Mucosa of descending colon (tissue), 3 donors: Measurements from ENCODE around the gene CTDSP2. TPM values are rescaled to one million over a fixed set of nuclear protein-coding genes. Genes with fewer than 3 reads are reported as not detected.

ENCODE experiments used
- ATAC-seq: fragments of 200-7000 bp; cut with Tn5 transposase; one replicate; pipeline ENCODE4 v1.9.1; 2020; ENCODE audit warnings: mild to moderate bottlenecking, moderate library complexity
- DNase-seq, 3 donors: peaks; one replicate each; pipeline ENCODE4 v3.0.0-alpha.2; 2020
- H3K36me3 ChIP-seq: fragments of 200-600 bp; one replicate; pipeline ENCODE4 v1.8.0; 2021; ENCODE audit warnings: low read depth, mild to moderate bottlenecking
- H3K4me1 ChIP-seq: fragments of 200-600 bp; one replicate; pipeline ENCODE4 v1.8.0; 2021; ENCODE audit warnings: low read depth, mild to moderate bottlenecking
- H3K4me3 ChIP-seq: fragments of 200-600 bp; one replicate; pipeline ENCODE4 v1.8.0; 2021; ENCODE audit warnings: mild to moderate bottlenecking
- H3K9me3 ChIP-seq: fragments of 200-600 bp; one replicate; pipeline ENCODE4 v1.8.0; 2021; ENCODE audit warnings: mild to moderate bottlenecking
- intact Hi-C, 2 donors: fragments of 100-400 bp; cut with DNase I in 1 of 2; cut with micrococcal nuclease in 1 of 2; formaldehyde crosslinking; loops; one replicate each; pipeline versions ENCODE4 v1.11.0 to v1.11.1; 2022; cut with DNase I, micrococcal nuclease
- total RNA-seq, 3 donors: library from RNA; stranded (reverse); fragmentation: NEBNext Ultra II Directional in 2 of 3; extraction: Animal tissue kit (Norgen Biotek cat#: 25700) in 2 of 3; gene quantifications; one replicate each; pipeline versions ENCODE4 v1.2.1 to v1.2.4, GENCODE V29; 2021 to 2023
- TF ChIP-seq, protein P1 (sequence below): fragments of 200-600 bp; IDR thresholded peaks from one replicate; pipeline ENCODE4 v1.8.0; 2022; ENCODE audit warnings: antibody characterized with exemption, mild to moderate bottlenecking
- donor health status: DM: no; HTN: no; CAD: no; lungs with moderate emphysema.
- donor health status: DM: no; HTN: no; CAD: no.
- donor health status: DM: no; HTN: yes; CAD: no.

Gene CTDSP2
- total RNA-seq, 3 donors from 2014 or later: 220 to 339 (median 256) TPM

DNA sequence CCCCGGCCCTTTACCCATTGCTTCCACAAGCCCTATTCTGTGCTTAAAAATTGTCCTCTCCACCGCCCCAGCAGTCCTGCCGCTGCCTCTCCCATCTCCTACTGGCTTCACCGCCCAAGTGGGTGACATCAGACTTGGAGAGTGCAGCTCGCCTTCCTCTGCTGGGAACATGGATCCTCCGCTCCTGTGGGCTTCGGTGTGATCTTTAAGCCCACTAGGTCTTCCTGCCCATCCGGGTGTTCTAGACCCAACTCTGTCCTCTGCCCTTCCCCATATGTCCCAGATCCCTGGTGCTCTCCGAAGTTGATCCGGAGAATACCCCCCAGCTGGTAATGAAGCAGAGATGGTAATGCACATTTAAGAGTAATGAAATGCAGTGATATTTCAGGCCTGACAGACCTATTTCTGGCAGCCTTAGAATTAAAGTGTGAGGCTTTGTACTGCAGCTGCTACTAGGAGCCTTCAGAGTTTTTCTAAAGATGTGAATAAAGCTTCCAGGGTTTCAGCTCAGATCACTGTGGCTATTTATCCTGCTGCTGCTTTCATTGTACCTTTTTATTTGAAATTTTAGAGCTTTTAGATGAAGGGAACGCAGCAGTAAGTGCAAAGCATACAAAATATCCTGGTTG lies 22.9 kb upstream of the CTDSP2 start:
- no peak for ATAC-seq
- no peak for DNase-seq
- H3K9me3 ChIP-seq: no peaks in the 10 kb centered on the region
- no peaks in the 10 kb centered on the region for H3K36me3 ChIP-seq
- no peak overlapping the region for H3K4me3 ChIP-seq
- TF ChIP-seq, protein P1, sequence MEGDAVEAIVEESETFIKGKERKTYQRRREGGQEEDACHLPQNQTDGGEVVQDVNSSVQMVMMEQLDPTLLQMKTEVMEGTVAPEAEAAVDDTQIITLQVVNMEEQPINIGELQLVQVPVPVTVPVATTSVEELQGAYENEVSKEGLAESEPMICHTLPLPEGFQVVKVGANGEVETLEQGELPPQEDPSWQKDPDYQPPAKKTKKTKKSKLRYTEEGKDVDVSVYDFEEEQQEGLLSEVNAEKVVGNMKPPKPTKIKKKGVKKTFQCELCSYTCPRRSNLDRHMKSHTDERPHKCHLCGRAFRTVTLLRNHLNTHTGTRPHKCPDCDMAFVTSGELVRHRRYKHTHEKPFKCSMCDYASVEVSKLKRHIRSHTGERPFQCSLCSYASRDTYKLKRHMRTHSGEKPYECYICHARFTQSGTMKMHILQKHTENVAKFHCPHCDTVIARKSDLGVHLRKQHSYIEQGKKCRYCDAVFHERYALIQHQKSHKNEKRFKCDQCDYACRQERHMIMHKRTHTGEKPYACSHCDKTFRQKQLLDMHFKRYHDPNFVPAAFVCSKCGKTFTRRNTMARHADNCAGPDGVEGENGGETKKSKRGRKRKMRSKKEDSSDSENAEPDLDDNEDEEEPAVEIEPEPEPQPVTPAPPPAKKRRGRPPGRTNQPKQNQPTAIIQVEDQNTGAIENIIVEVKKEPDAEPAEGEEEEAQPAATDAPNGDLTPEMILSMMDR: no peak
- intact Hi-C loops: loop anchor here in 1 of 2 donors (2.0 kb wide), 1 partner anchor 19 kb away; no protein-coding TSS in a partner anchor
- peaks cover 3% of the 10 kb centered on the region for H3K4me1 ChIP-seq

DNA sequence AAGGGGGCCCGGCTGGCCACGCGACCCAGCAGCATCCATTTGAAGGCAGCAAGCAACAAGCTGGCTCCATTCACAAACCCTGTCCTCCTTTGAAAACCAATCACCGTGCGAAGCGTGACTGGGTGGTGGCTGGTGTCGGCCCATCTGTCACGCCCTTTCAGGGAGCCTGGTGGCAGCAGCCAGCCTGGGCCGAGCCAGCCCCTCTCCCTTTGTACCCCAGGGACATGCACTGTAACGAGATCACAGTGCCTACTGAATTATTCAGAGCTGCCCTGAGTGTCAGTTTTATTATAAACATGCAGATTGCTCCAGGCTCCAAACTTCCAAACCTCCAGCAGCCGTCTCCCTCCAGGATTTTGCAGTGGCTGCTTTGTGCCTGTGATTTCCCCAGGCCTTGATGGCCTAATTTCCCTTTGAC lies 22.3 kb upstream of the CTDSP2 start:
- TF ChIP-seq, protein P1: no peak
- Histone ChIP-seq H3K4me3 (no peak overlapping the region), H3K36me3 (no peaks in the 10 kb centered on the region), H3K9me3 (no peaks in the 10 kb centered on the region), H3K4me1 (peaks cover 3% of the 10 kb centered on the region)
- no peak for ATAC-seq
- peak in 1 of 3 donors; percentile 54 for DNase-seq
- intact Hi-C loops: loop anchor here in 1 of 2 donors (2.0 kb wide), 1 partner anchor 20 kb away; no protein-coding TSS in a partner anchor

DNA sequence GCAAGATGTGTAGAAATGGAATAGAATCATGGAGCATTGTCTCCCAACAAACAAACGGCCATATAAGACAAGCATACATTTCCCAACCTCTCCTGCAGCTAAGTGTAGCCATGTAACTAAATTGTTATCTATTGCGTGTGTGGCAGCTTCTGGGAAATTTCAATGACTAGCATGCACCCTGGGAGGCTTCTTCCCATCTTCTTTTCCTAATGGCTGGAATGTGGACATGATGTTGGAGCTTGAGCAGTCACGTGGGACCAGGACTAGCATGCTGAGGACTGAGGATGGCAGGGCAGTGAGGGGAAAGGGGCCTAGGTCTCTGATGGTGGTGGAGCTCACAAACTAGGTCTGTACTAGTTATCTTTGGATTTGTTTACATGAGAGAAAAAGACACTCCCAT lies 21.7 kb upstream of the CTDSP2 start:
- TF ChIP-seq, protein P1: no peak
- Histone ChIP-seq H3K4me3 (no peak overlapping the region), H3K4me1 (peaks cover 3% of the 10 kb centered on the region), H3K9me3 (no peaks in the 10 kb centered on the region), H3K36me3 (no peaks in the 10 kb centered on the region)
- ATAC-seq (no peak), DNase-seq (no peak)
- intact Hi-C loops: loop anchor here in 1 of 2 donors (2.0 kb wide), 1 partner anchor 21 kb away; no protein-coding TSS in a partner anchor

DNA sequence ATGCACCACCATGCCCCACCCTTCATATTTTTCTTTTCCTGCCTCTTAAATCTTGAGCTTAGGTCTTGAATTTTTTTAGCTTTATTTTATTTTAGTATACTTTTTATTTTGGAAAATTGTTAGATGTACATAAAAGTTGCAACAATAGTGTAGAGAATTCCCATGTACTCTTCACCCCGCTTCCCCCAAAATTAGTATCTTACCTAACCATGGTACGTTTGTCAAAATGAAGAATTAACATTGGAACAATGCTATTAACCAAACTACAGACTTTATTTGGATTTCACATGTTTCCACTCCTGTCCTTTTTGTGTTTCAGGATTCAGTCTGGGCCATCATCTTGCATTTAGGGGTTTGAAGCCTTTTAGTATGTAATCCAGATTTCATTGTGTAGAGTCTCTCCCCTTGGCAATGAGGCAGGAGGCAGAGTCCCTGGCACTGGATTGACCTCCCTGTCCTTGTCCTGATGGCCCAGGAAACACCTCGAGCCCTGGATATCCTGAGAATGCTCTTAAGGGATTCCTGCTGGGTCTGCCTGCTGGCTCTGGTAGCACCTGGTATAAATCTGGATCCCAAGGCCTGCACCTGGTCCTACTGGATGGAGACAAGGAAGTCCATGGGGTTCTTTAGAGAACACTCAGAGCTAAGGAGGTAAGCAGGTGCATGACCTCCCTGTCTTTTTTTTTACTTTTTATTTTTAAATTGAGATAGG lies 19.9 kb upstream of the CTDSP2 start:
- TF ChIP-seq, protein P1: no peak
- H3K4me1 ChIP-seq: peaks cover 3% of the 10 kb centered on the region
- H3K4me3 ChIP-seq: no peak overlapping the region
- no peak for DNase-seq
- H3K36me3 ChIP-seq: no peaks in the 10 kb centered on the region
- no peak for ATAC-seq
- intact Hi-C loops: no loop called here
- no peaks in the 10 kb centered on the region for H3K9me3 ChIP-seq

DNA sequence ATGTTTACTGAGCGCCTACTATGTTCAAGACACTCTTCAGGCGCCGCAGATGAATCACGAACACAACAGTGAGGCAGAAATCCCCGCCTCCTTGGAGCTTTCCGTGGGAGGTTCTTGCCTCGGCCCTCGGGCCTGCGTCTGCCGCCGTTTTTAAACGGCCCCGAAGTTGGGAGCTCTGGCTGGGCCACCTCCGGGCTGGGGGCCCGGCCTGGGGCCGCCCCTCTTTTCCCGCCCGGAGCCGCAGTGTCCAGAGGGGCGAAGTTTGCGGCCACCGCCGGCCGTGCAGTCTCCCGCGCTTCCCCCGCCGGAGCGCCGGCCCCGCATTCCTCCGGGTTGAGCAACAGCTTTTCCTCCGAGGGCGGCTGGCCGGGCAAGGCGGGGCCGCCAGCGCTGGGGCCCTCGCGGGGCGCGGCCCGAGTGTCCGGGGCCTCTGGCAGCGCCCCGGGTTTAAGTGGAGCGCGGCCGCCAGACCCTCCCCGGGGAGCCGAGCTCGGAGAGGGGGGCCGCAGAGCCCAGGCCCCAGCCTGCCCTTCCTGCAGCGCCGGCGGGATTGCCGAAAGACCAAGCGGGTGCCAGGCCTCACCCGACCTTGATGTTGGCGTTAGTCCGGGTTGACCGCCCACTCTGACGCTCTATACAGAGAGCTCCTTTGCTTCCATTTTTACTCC lies 18.7 kb upstream of the CTDSP2 start:
- intact Hi-C loops: no loop called here
- ATAC-seq: peak; percentile 94
- Histone ChIP-seq H3K36me3 (no peaks in the 10 kb centered on the region), H3K9me3 (no peaks in the 10 kb centered on the region), H3K4me3 (peak overlapping the region; percentile 30), H3K4me1 (peaks cover 3% of the 10 kb centered on the region)
- DNase-seq: peak; percentile 69 to 83 (median 81)
- TF ChIP-seq, protein P1: no peak
